NCI-H2196 treated with DMSO at 0.1 percent for 48 hours (cell line): Measurements from ENCODE around the gene CRP.
"Not testable (repeated sequence)": the region's sequence is repeated elsewhere in the genome, so short reads cannot be mapped to it uniquely, and the experiment has no call there.

Experiments
- DNase-seq: peaks from one replicate; lab custom pipeline; 2025; ENCODE audit not compliant: unreplicated experiment; lab: John Stamatoyannopoulos, UW

CRP gene

GRCh38 chr1:159714529-159714928, at the start of gene CRP:
Gene CRP (minus strand): TSS chr1:159714589. CDS start chr1:159714485, 104 bp downstream.
- no peak for DNase-seq

- no peak for DNase-seq
Observed at GRCh38 chr1:159763686-159764085, 49.3 kb upstream of the CRP start.

GRCh38 chr1:159756397-159756796, 42.0 kb upstream of the CRP start:
- DNase-seq: no peak

GRCh38 chr1:159755451-159756007, 41.1 kb upstream of the CRP start:
- no peak for DNase-seq

- DNase-seq: no peak
Observed at GRCh38 chr1:159753386-159753785, 39.0 kb upstream of the CRP start.

GRCh38 chr1:159752135-159752580, 37.8 kb upstream of the CRP start:
- no peak for DNase-seq

GRCh38 chr1:159751031-159751430, 36.6 kb upstream of the CRP start:
- DNase-seq: no peak

GRCh38 chr1:159750621-159751020, 36.2 kb upstream of the CRP start:
- no peak for DNase-seq

- no peak for DNase-seq
Observed at GRCh38 chr1:159749630-159750029, 35.2 kb upstream of the CRP start.

- no peak for DNase-seq
Observed at GRCh38 chr1:159748370-159748769, 34.0 kb upstream of the CRP start.

GRCh38 chr1:159746666-159747065, 32.3 kb upstream of the CRP start:
- DNase-seq: no peak

- DNase-seq: no peak
Observed at GRCh38 chr1:159743651-159744410, 29.4 kb upstream of the CRP start.

GRCh38 chr1:159737238-159737916, 23.0 kb upstream of the CRP start:
- no peak for DNase-seq

- DNase-seq: not testable (repeated sequence)
Observed at GRCh38 chr1:159723188-159723587, 8.8 kb upstream of the CRP start.

GRCh38 chr1:159719990-159720389, 5.6 kb upstream of the CRP start:
- DNase-seq: no peak

GRCh38 chr1:159715855-159716254, 1.5 kb upstream of the CRP start:
- DNase-seq: no peak

GRCh38 chr1:159712080-159712479, 2.3 kb downstream of the CRP start:
- DNase-seq: no peak

- no peak for DNase-seq
Observed at GRCh38 chr1:159707472-159708260, 6.7 kb downstream of the CRP start.

- no peak for DNase-seq
Observed at GRCh38 chr1:159705904-159706256, 8.5 kb downstream of the CRP start.

- DNase-seq: no peak
Observed at GRCh38 chr1:159705251-159705903, 9.0 kb downstream of the CRP start.

- no peak for DNase-seq
Observed at GRCh38 chr1:159704481-159704880, 9.9 kb downstream of the CRP start.
